ENCODE results near the gene BNC2.

BNC2 gene

GRCh38 chr9:16500386-16500785 lies 370.1 kb downstream of the BNC2 start:
- H3K36me3 ChIP-seq (ENCODE audit: insufficient read depth, low read length) = no peaks in the 10 kb centered on the region
- H3K4me2 ChIP-seq (ENCODE audit: low read length) = no peak overlapping the region
- H3K27me3 ChIP-seq (ENCODE audit: insufficient read depth, low read length) = no peaks in the 10 kb centered on the region
- no peaks in the 10 kb centered on the region for H4K20me1 ChIP-seq (ENCODE audit: insufficient read depth, low read length)
- H3K9me3 ChIP-seq (ENCODE audit: low read length) = no peaks in the 10 kb centered on the region
- H3K4me3 ChIP-seq (ENCODE audit: low read depth, low read length, poor library complexity, severe bottlenecking) = no peak overlapping the region
- H3K4me1 ChIP-seq (ENCODE audit: insufficient read depth, low read length, severe bottlenecking) = no peaks in the 10 kb centered on the region
- no peak for TF ChIP-seq EZH2 (IDR thresholded peaks at IDR 0.05; ENCODE audit: borderline replicate concordance, low read length)
- TF ChIP-seq CTCF (IDR thresholded peaks at IDR 0.05; ENCODE audit: low read length) = no peak
- H3K9me2 ChIP-seq (ENCODE audit: low read depth, low read length) = no peaks in the 10 kb centered on the region
- H3K79me2 ChIP-seq (ENCODE audit: insufficient read depth, low read length) = no peaks in the 10 kb centered on the region
- no peak overlapping the region for H3K27ac ChIP-seq (ENCODE audit: low read depth, low read length, poor library complexity, severe bottlenecking)
- no peak overlapping the region for H3K9ac ChIP-seq (ENCODE audit: low read length)
- no peak overlapping the region for H2AFZ ChIP-seq (ENCODE audit: low read length)
- no peaks in the 10 kb centered on the region for H3F3A ChIP-seq (ENCODE audit: insufficient read depth, low read length)

GRCh38 chr9:16499892-16500291 lies 370.6 kb downstream of the BNC2 start:
- Histone ChIP-seq H3K4me2 (ENCODE audit: low read length) (no peak overlapping the region), H3K4me3 (ENCODE audit: low read depth, low read length, poor library complexity, severe bottlenecking) (no peak overlapping the region), H3K36me3 (ENCODE audit: insufficient read depth, low read length) (no peaks in the 10 kb centered on the region), H3K9me2 (ENCODE audit: low read depth, low read length) (no peaks in the 10 kb centered on the region), H3K9me3 (ENCODE audit: low read length) (no peaks in the 10 kb centered on the region), H3K27ac (ENCODE audit: low read depth, low read length, poor library complexity, severe bottlenecking) (no peak overlapping the region), H3K27me3 (ENCODE audit: insufficient read depth, low read length) (no peaks in the 10 kb centered on the region), H4K20me1 (ENCODE audit: insufficient read depth, low read length) (no peaks in the 10 kb centered on the region), H2AFZ (ENCODE audit: low read length) (no peak overlapping the region), H3F3A (ENCODE audit: insufficient read depth, low read length) (no peaks in the 10 kb centered on the region), H3K79me2 (ENCODE audit: insufficient read depth, low read length) (no peaks in the 10 kb centered on the region), H3K9ac (ENCODE audit: low read length) (no peak overlapping the region), H3K4me1 (ENCODE audit: insufficient read depth, low read length, severe bottlenecking) (no peaks in the 10 kb centered on the region)
- no peak for TF ChIP-seq EZH2 (IDR thresholded peaks at IDR 0.05; ENCODE audit: borderline replicate concordance, low read length)
- TF ChIP-seq CTCF (IDR thresholded peaks at IDR 0.05; ENCODE audit: low read length) = no peak

GRCh38 chr9:16496908-16497307 lies 373.6 kb downstream of the BNC2 start:
- Histone ChIP-seq H3K36me3 (ENCODE audit: insufficient read depth, low read length) (no peaks in the 10 kb centered on the region), H3K9ac (ENCODE audit: low read length) (no peak overlapping the region)

More at GRCh38 chr9:16496908-16497307, 373.6 kb downstream of the BNC2 start:
- no peak overlapping the region for H3K27ac ChIP-seq (ENCODE audit: low read depth, low read length, poor library complexity, severe bottlenecking)
- H4K20me1 ChIP-seq (ENCODE audit: insufficient read depth, low read length) = no peaks in the 10 kb centered on the region
- H3K9me2 ChIP-seq (ENCODE audit: low read depth, low read length) = no peaks in the 10 kb centered on the region
- no peak overlapping the region for H2AFZ ChIP-seq (ENCODE audit: low read length)
- H3K9me3 ChIP-seq (ENCODE audit: low read length) = no peaks in the 10 kb centered on the region
- no peaks in the 10 kb centered on the region for H3K27me3 ChIP-seq (ENCODE audit: insufficient read depth, low read length)
- H3K4me1 ChIP-seq (ENCODE audit: insufficient read depth, low read length, severe bottlenecking) = no peaks in the 10 kb centered on the region
- H3F3A ChIP-seq (ENCODE audit: insufficient read depth, low read length) = no peaks in the 10 kb centered on the region
- TF ChIP-seq CTCF (IDR thresholded peaks at IDR 0.05; ENCODE audit: low read length) (no peak), EZH2 (IDR thresholded peaks at IDR 0.05; ENCODE audit: borderline replicate concordance, low read length) (no peak)
- H3K4me2 ChIP-seq (ENCODE audit: low read length) = no peak overlapping the region
- H3K79me2 ChIP-seq (ENCODE audit: insufficient read depth, low read length) = no peaks in the 10 kb centered on the region
- no peak overlapping the region for H3K4me3 ChIP-seq (ENCODE audit: low read depth, low read length, poor library complexity, severe bottlenecking)
